ENCODE results near the gene HIPK4.

The HIPK4 gene

GRCh38 chr19:40363069-40363468 is 26.9 kb downstream of the HIPK4 start:
- no peak for DNase-seq

- no peak for DNase-seq
Measured at GRCh38 chr19:40362160-40362559, 27.8 kb downstream of the HIPK4 start.

GRCh38 chr19:40360708-40361241 is 29.2 kb downstream of the HIPK4 start:
- DNase-seq, result no peak

- no peak for DNase-seq
Measured at GRCh38 chr19:40360020-40360707, 29.8 kb downstream of the HIPK4 start.

GRCh38 chr19:40358773-40359172 is 31.2 kb downstream of the HIPK4 start:
- DNase-seq, result no peak

- DNase-seq, result no peak
Measured at GRCh38 chr19:40357640-40358039, 32.3 kb downstream of the HIPK4 start.

GRCh38 chr19:40356681-40357595 is 33.0 kb downstream of the HIPK4 start:
- DNase-seq, result no peak

- DNase-seq, result no peak
Measured at GRCh38 chr19:40355975-40356680, 33.9 kb downstream of the HIPK4 start.

- no peak for DNase-seq
Measured at GRCh38 chr19:40348961-40349507, 40.9 kb downstream of the HIPK4 start.

GRCh38 chr19:40348125-40348913 is 41.7 kb downstream of the HIPK4 start, which contains the start of the genes C19orf47 and PLD3:
Gene C19orf47, minus strand, starts transcription at chr19:40348397. Its CDS starts 6,540 bp downstream, at chr19:40341857.
Gene PLD3, plus strand, starts transcription at chr19:40348695. Its CDS starts 17,789 bp downstream, at chr19:40366484.
- peak; percentile 99 for DNase-seq

GRCh38 chr19:40344422-40344821 is 45.6 kb downstream of the HIPK4 start:
- DNase-seq, result no peak

GRCh38 chr19:40342644-40343311 is 47.2 kb downstream of the HIPK4 start:
- DNase-seq, result no peak

GRCh38 chr19:40341601-40342482 is 48.1 kb downstream of the HIPK4 start:
- no peak for DNase-seq

GRCh38 chr19:40339018-40339728 is 50.8 kb downstream of the HIPK4 start:
- DNase-seq, result no peak

GRCh38 chr19:40337594-40337993 is 52.4 kb downstream of the HIPK4 start:
- no peak for DNase-seq

- DNase-seq, result no peak
Measured at GRCh38 chr19:40337107-40337506, 52.9 kb downstream of the HIPK4 start.

- no peak for DNase-seq
Measured at GRCh38 chr19:40336601-40336900, 53.4 kb downstream of the HIPK4 start.

- DNase-seq, result no peak
Measured at GRCh38 chr19:40335855-40336600, 54.0 kb downstream of the HIPK4 start.

GRCh38 chr19:40335101-40335500 is 54.9 kb downstream of the HIPK4 start:
- no peak for DNase-seq
